Nephron (organoid): ENCODE measurements around the gene SAMM50.

Experiments
- H3K27ac Mint-ChIP-seq, 3 experiments: 2 replicates each; pipeline ENCODE4 v1.8.0; 2020; ENCODE audit warnings: mixed read lengths in 3 of 3, mild to moderate bottlenecking in 2 of 3, moderate library complexity in 1 of 3
- H3K27me3 Mint-ChIP-seq: 2 replicates; pipeline ENCODE4 v1.8.0; 2021; ENCODE audit warnings: low read depth, mild to moderate bottlenecking, moderate library complexity, mixed read lengths
- H3K36me3 Mint-ChIP-seq: 2 replicates; pipeline ENCODE4 v1.8.0; 2020; ENCODE audit warnings: low read depth, mixed read lengths
- H3K4me1 Mint-ChIP-seq: 2 replicates; pipeline ENCODE4 v1.8.0; 2020; ENCODE audit warnings: mixed read lengths
- H3K4me3 Mint-ChIP-seq, 3 experiments: 2 replicates each; pipeline ENCODE4 v1.8.0; 2020; ENCODE audit warnings: mild to moderate bottlenecking in 3 of 3, mixed read lengths in 3 of 3, moderate library complexity in 2 of 3
- H3K9me3 Mint-ChIP-seq: 2 replicates; pipeline ENCODE4 v1.8.0; 2020; ENCODE audit warnings: mixed read lengths
- CTCF ChIP-seq, 3 experiments: fragments of 200-600 bp; sonication (generic); IDR thresholded peaks; one replicate each; pipeline ENCODE4 v1.5.0; 2021; ENCODE audit warnings: antibody characterized with exemption in 3 of 3; ENCODE audit not compliant: unreplicated experiment in 3 of 3

Gene SAMM50

GRCh38 chr22:43955883-43956782 is 891 bp downstream of the SAMM50 start:
- Mint-ChIP-seq H3K4me1 (peaks cover 32% of the 10 kb centered on the region), H3K9me3 (no peaks in the 10 kb centered on the region), H3K27ac (peak overlapping the region; percentile 88 to 95 (median 93)), H3K36me3 (peaks cover 13% of the 10 kb centered on the region), H3K27me3 (no peaks in the 10 kb centered on the region), H3K4me3 (peak overlapping the region; percentile 89 to 97 (median 95))
- TF ChIP-seq CTCF (IDR thresholded peaks at IDR 0.05; ENCODE audit: unreplicated experiment in 3 of 3) = no peak

- peaks cover 13% of the 10 kb centered on the region for H3K36me3 Mint-ChIP-seq
- peak overlapping the region; percentile 88 to 95 (median 93) for H3K27ac Mint-ChIP-seq
- no peak for TF ChIP-seq CTCF (IDR thresholded peaks at IDR 0.05; ENCODE audit: unreplicated experiment in 3 of 3)
- peak overlapping the region; percentile 89 to 97 (median 95) for H3K4me3 Mint-ChIP-seq
- no peaks in the 10 kb centered on the region for H3K27me3 Mint-ChIP-seq
- H3K9me3 Mint-ChIP-seq = no peaks in the 10 kb centered on the region
- H3K4me1 Mint-ChIP-seq = peaks cover 32% of the 10 kb centered on the region
These were observed 1.7 kb downstream of the SAMM50 start for GRCh38 chr22:43956805-43957463.

GRCh38 chr22:43957871-43958270 is 2.6 kb downstream of the SAMM50 start:
- no peak for TF ChIP-seq CTCF (IDR thresholded peaks at IDR 0.05; ENCODE audit: unreplicated experiment in 3 of 3)
- peak overlapping the region; percentile 79 to 89 (median 80) for H3K4me3 Mint-ChIP-seq
- peaks cover 32% of the 10 kb centered on the region for H3K4me1 Mint-ChIP-seq
- no peaks in the 10 kb centered on the region for H3K9me3 Mint-ChIP-seq
- H3K27ac Mint-ChIP-seq = peak overlapping the region in 2 of 3 experiments; percentile 2 to 12
- no peaks in the 10 kb centered on the region for H3K27me3 Mint-ChIP-seq
- H3K36me3 Mint-ChIP-seq = peaks cover 13% of the 10 kb centered on the region

GRCh38 chr22:43964314-43964857 is 9.1 kb downstream of the SAMM50 start:
- no peaks in the 10 kb centered on the region for H3K4me1 Mint-ChIP-seq
- TF ChIP-seq CTCF (IDR thresholded peaks at IDR 0.05; ENCODE audit: unreplicated experiment in 3 of 3) = no peak
- no peaks in the 10 kb centered on the region for H3K27me3 Mint-ChIP-seq
- H3K36me3 Mint-ChIP-seq = peaks cover 55% of the 10 kb centered on the region
- H3K4me3 Mint-ChIP-seq = no peak overlapping the region
- H3K9me3 Mint-ChIP-seq = no peaks in the 10 kb centered on the region
- no peak overlapping the region for H3K27ac Mint-ChIP-seq

- Mint-ChIP-seq H3K4me1 (no peaks in the 10 kb centered on the region), H3K27ac (no peak overlapping the region), H3K27me3 (no peaks in the 10 kb centered on the region)
These were observed 11.8 kb downstream of the SAMM50 start for GRCh38 chr22:43967069-43967468.

More at GRCh38 chr22:43967069-43967468, 11.8 kb downstream of the SAMM50 start:
- H3K36me3 Mint-ChIP-seq = peaks cover 65% of the 10 kb centered on the region
- TF ChIP-seq CTCF (IDR thresholded peaks at IDR 0.05; ENCODE audit: unreplicated experiment in 3 of 3) = no peak
- H3K4me3 Mint-ChIP-seq = no peak overlapping the region
- H3K9me3 Mint-ChIP-seq = no peaks in the 10 kb centered on the region
